ENCODE results near the gene THAP4. TPM values are rescaled to one million over a fixed set of nuclear protein-coding genes. Genes with fewer than 3 reads are reported as not detected.

The THAP4 gene
- total RNA-seq, 2 experiments from 2014 or later, result 27.5 to 31.4 TPM

DNA sequence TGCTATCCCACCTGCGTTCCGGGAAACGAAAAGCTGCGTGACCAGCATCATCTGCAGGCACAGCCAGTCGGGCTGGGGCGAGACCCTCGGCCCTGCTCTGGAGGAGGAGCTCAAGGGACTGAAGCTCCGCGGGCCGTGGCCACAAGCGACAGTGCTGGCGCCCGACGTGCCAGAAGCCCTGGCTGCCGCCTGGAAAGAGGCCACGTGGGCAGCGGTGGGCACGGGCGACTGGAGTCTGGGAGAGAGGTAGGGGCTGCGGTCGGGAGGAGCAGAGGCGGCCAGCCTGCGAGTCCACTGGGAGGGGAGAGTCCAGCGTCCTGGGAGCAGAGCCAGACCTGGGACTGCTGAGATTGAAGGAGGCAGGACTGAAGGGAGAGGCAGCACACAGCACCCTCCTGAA, 40.4 kb upstream of the THAP4 start:
- Mint-ChIP-seq H3K27ac (no peak overlapping the region), H3K36me3 (ENCODE audit: low read depth) (peaks cover 49% of the 10 kb centered on the region), H3K27me3 (no peaks in the 10 kb centered on the region), H3K4me1 (ENCODE audit: low read depth) (peaks cover 5% of the 10 kb centered on the region), H3K4me3 (no peak overlapping the region), H3K9me3 (no peaks in the 10 kb centered on the region)
- POLR2A ChIA-PET, result interaction anchor here (1.3 kb wide), 1 partner anchor 9 kb away, joined by 4 read pairs; the partner anchor contains the start of gene DTYMK
- H3K27ac ChIP-seq (ENCODE audit: low read depth in 1 of 2, low read length in 2 of 2), result no peak overlapping the region
- intact Hi-C loops (cut with DNase I, micrococcal nuclease), result no loop called here
- no peaks in the 10 kb centered on the region for H3K9me3 ChIP-seq (ENCODE audit: control insufficient read depth in 1 of 2, insufficient read depth in 1 of 2, low read length in 2 of 2)
- ATAC-seq (ENCODE audit: poor library complexity), result no peak
- H3K27me3 ChIP-seq (ENCODE audit: control insufficient read depth in 1 of 2, insufficient read depth in 2 of 2, low read length in 2 of 2), result no peaks in the 10 kb centered on the region
- no peaks in the 10 kb centered on the region for H3K4me1 ChIP-seq (ENCODE audit: insufficient read depth, low read length)
- no peak for TF ChIP-seq CTCF (IDR thresholded peaks at IDR 0.05)
- DNase-seq, result no peak
- CTCF ChIA-PET, result no interaction called here
- H3K4me3 ChIP-seq (ENCODE audit: low read length), result no peak overlapping the region
- peaks cover 38% of the 10 kb centered on the region for H3K36me3 ChIP-seq (ENCODE audit: insufficient read depth, low read length)

DNA sequence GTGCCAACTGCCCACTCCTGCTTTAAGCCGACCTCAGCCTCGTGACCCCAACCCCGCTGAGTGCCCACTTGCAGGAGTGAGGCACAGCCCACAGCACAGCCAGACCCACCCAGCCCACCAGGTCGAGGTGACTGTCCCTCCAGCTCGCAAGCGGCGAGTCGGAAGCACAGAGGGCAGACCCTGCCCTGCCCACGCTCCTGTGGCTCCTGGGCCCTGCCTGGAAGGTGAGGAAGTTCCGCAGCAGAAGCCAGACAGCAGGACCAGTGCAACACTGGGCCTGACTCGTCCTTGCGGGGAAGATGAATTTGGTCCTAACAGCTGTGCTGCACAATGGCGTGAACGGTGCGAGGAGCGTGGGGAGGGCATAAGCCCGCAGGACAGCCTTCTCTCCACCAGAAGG, 39.7 kb upstream of the THAP4 start:
- DNase-seq, result no peak
- intact Hi-C loops (cut with DNase I, micrococcal nuclease), result no loop called here
- Histone ChIP-seq H3K4me3 (ENCODE audit: low read length) (no peak overlapping the region), H3K9me3 (ENCODE audit: control insufficient read depth in 1 of 2, insufficient read depth in 1 of 2, low read length in 2 of 2) (no peaks in the 10 kb centered on the region), H3K36me3 (ENCODE audit: insufficient read depth, low read length) (peaks cover 40% of the 10 kb centered on the region), H3K27ac (ENCODE audit: low read depth in 1 of 2, low read length in 2 of 2) (no peak overlapping the region), H3K4me1 (ENCODE audit: insufficient read depth, low read length) (no peaks in the 10 kb centered on the region), H3K27me3 (ENCODE audit: control insufficient read depth in 1 of 2, insufficient read depth in 2 of 2, low read length in 2 of 2) (no peaks in the 10 kb centered on the region)
- no peak for TF ChIP-seq CTCF (IDR thresholded peaks at IDR 0.05)
- ATAC-seq (ENCODE audit: poor library complexity), result no peak
- ChIA-PET CTCF (no interaction called here), POLR2A (interaction anchor here (1.3 kb wide), 1 partner anchor 10 kb away, joined by 4 read pairs; the partner anchor contains the start of gene DTYMK)
- Mint-ChIP-seq H3K27ac (no peak overlapping the region), H3K4me3 (no peak overlapping the region), H3K4me1 (ENCODE audit: low read depth) (peaks cover 5% of the 10 kb centered on the region), H3K9me3 (no peaks in the 10 kb centered on the region), H3K36me3 (ENCODE audit: low read depth) (peaks cover 44% of the 10 kb centered on the region), H3K27me3 (no peaks in the 10 kb centered on the region)

- H3K9me3 ChIP-seq (ENCODE audit: control insufficient read depth in 1 of 2, insufficient read depth in 1 of 2, low read length in 2 of 2), result no peaks in the 10 kb centered on the region
- Mint-ChIP-seq H3K4me1 (ENCODE audit: low read depth) (peaks cover 5% of the 10 kb centered on the region), H3K27me3 (no peaks in the 10 kb centered on the region), H3K36me3 (ENCODE audit: low read depth) (peaks cover 46% of the 10 kb centered on the region), H3K4me3 (no peak overlapping the region), H3K27ac (no peak overlapping the region), H3K9me3 (no peaks in the 10 kb centered on the region)
- no peak overlapping the region for H3K4me3 ChIP-seq (ENCODE audit: low read length)
- no peak for ATAC-seq (ENCODE audit: poor library complexity)
- no peak overlapping the region for H3K27ac ChIP-seq (ENCODE audit: low read depth in 1 of 2, low read length in 2 of 2)
- H3K36me3 ChIP-seq (ENCODE audit: insufficient read depth, low read length), result peaks cover 39% of the 10 kb centered on the region
- ChIA-PET CTCF (no interaction called here), POLR2A (interaction anchor here (0.6 kb wide), 1 partner anchor 13 kb away, joined by 3 read pairs; no protein-coding TSS in a partner anchor)
- no peak for TF ChIP-seq CTCF (IDR thresholded peaks at IDR 0.05)
- intact Hi-C loops (cut with DNase I, micrococcal nuclease), result no loop called here
- DNase-seq, result no peak
- H3K4me1 ChIP-seq (ENCODE audit: insufficient read depth, low read length), result no peaks in the 10 kb centered on the region
- no peaks in the 10 kb centered on the region for H3K27me3 ChIP-seq (ENCODE audit: control insufficient read depth in 1 of 2, insufficient read depth in 2 of 2, low read length in 2 of 2)
These were observed 38.9 kb upstream of the THAP4 start for GRCh38 chr2:241675885-241676284.

Data from CD4-positive, alpha-beta T cell (primary cell).